Measurements from ENCODE around the gene DTL. TPM values are rescaled to one million over a fixed set of nuclear protein-coding genes. Genes with fewer than 3 reads are reported as not detected.
A peak's percentile ranks its signal among the peaks of the same experiment; 100 is the strongest.

Gene DTL
- total and polyA plus RNA-seq, 4 donors = 8.0 to 12.1 (median 9.2) TPM

- Histone ChIP-seq H3K9me3 (ENCODE audit: control insufficient read depth, insufficient read depth, low read length) (no peaks in the 10 kb centered on the region), H3K4me3 (ENCODE audit: low read depth, low read length) (no peak overlapping the region), H3K4me1 (ENCODE audit: control insufficient read depth, insufficient read depth, low read length) (no peaks in the 10 kb centered on the region), H3K27me3 (ENCODE audit: control insufficient read depth, insufficient read depth, low read length) (no peaks in the 10 kb centered on the region), H3K27ac (ENCODE audit: low read depth, low read length) (no peak overlapping the region), H3K36me3 (ENCODE audit: control insufficient read depth, insufficient read depth, low read length) (no peaks in the 10 kb centered on the region)
- no CpG with 5 or more reads among the region's 2 CpGs for WGBS (ENCODE audit: insufficient coverage)
- no peak for DNase-seq (ENCODE audit: low read depth in 4 of 6, low spot score in 6 of 6)
These were observed 41.5 kb downstream of the DTL start for GRCh38 chr1:212077028-212077427.

- Histone ChIP-seq H3K27me3 (ENCODE audit: control insufficient read depth, insufficient read depth, low read length) (no peaks in the 10 kb centered on the region), H3K9me3 (ENCODE audit: control insufficient read depth, insufficient read depth, low read length) (no peaks in the 10 kb centered on the region), H3K4me3 (ENCODE audit: low read depth, low read length) (no peak overlapping the region), H3K27ac (ENCODE audit: low read depth, low read length) (no peak overlapping the region), H3K4me1 (ENCODE audit: control insufficient read depth, insufficient read depth, low read length) (no peaks in the 10 kb centered on the region), H3K36me3 (ENCODE audit: control insufficient read depth, insufficient read depth, low read length) (no peaks in the 10 kb centered on the region)
- DNase-seq (ENCODE audit: low read depth in 4 of 6, low spot score in 6 of 6) = no peak
- WGBS (ENCODE audit: insufficient coverage) = no CpG with 5 or more reads among the region's 2 CpGs
These were observed 43.3 kb downstream of the DTL start for GRCh38 chr1:212078826-212079225.

GRCh38 chr1:212082765-212083406 lies 47.3 kb downstream of the DTL start:
- Histone ChIP-seq H3K27ac (ENCODE audit: low read depth, low read length) (no peak overlapping the region), H3K36me3 (ENCODE audit: control insufficient read depth, insufficient read depth, low read length) (no peaks in the 10 kb centered on the region), H3K9me3 (ENCODE audit: control insufficient read depth, insufficient read depth, low read length) (no peaks in the 10 kb centered on the region), H3K4me1 (ENCODE audit: control insufficient read depth, insufficient read depth, low read length) (no peaks in the 10 kb centered on the region), H3K4me3 (ENCODE audit: low read depth, low read length) (no peak overlapping the region), H3K27me3 (ENCODE audit: control insufficient read depth, insufficient read depth, low read length) (no peaks in the 10 kb centered on the region)
- DNase-seq (ENCODE audit: low read depth in 4 of 6, low spot score in 6 of 6) = no peak
- no CpG with 5 or more reads among the region's 2 CpGs for WGBS (ENCODE audit: insufficient coverage)

- Histone ChIP-seq H3K27me3 (ENCODE audit: control insufficient read depth, insufficient read depth, low read length) (no peaks in the 10 kb centered on the region), H3K4me3 (ENCODE audit: low read depth, low read length) (no peak overlapping the region), H3K9me3 (ENCODE audit: control insufficient read depth, insufficient read depth, low read length) (peaks cover 2% of the 10 kb centered on the region), H3K36me3 (ENCODE audit: control insufficient read depth, insufficient read depth, low read length) (peaks cover 3% of the 10 kb centered on the region), H3K27ac (ENCODE audit: low read depth, low read length) (no peak overlapping the region), H3K4me1 (ENCODE audit: control insufficient read depth, insufficient read depth, low read length) (no peaks in the 10 kb centered on the region)
- WGBS (ENCODE audit: insufficient coverage) = 93% methylated on average over 2 of the region's 3 CpGs
- no peak for DNase-seq (ENCODE audit: low read depth in 4 of 6, low spot score in 6 of 6)
These were observed 54.1 kb downstream of the DTL start for GRCh38 chr1:212089560-212090163.

GRCh38 chr1:212091438-212092121 lies 56.0 kb downstream of the DTL start:
- Histone ChIP-seq H3K4me3 (ENCODE audit: low read depth, low read length) (no peak overlapping the region), H3K9me3 (ENCODE audit: control insufficient read depth, insufficient read depth, low read length) (peaks cover 2% of the 10 kb centered on the region), H3K4me1 (ENCODE audit: control insufficient read depth, insufficient read depth, low read length) (no peaks in the 10 kb centered on the region), H3K27ac (ENCODE audit: low read depth, low read length) (no peak overlapping the region), H3K27me3 (ENCODE audit: control insufficient read depth, insufficient read depth, low read length) (no peaks in the 10 kb centered on the region), H3K36me3 (ENCODE audit: control insufficient read depth, insufficient read depth, low read length) (peaks cover 3% of the 10 kb centered on the region)
- WGBS (ENCODE audit: insufficient coverage) = 0% methylated on average over 1 of the region's 6 CpGs
- no peak for DNase-seq (ENCODE audit: low read depth in 4 of 6, low spot score in 6 of 6)

GRCh38 chr1:212097360-212097759 lies 61.8 kb downstream of the DTL start:
- H3K4me3 ChIP-seq (ENCODE audit: low read depth, low read length) = no peak overlapping the region
- H3K9me3 ChIP-seq (ENCODE audit: control insufficient read depth, insufficient read depth, low read length) = peaks cover 4% of the 10 kb centered on the region
- WGBS (ENCODE audit: insufficient coverage) = no CpG with 5 or more reads among the region's 2 CpGs
- no peaks in the 10 kb centered on the region for H3K4me1 ChIP-seq (ENCODE audit: control insufficient read depth, insufficient read depth, low read length)
- no peaks in the 10 kb centered on the region for H3K27me3 ChIP-seq (ENCODE audit: control insufficient read depth, insufficient read depth, low read length)
- no peak for DNase-seq (ENCODE audit: low read depth in 4 of 6, low spot score in 6 of 6)
- no peak overlapping the region for H3K27ac ChIP-seq (ENCODE audit: low read depth, low read length)
- peaks cover 3% of the 10 kb centered on the region for H3K36me3 ChIP-seq (ENCODE audit: control insufficient read depth, insufficient read depth, low read length)

- H3K9me3 ChIP-seq (ENCODE audit: control insufficient read depth, insufficient read depth, low read length) = peaks cover 2% of the 10 kb centered on the region
- no peaks in the 10 kb centered on the region for H3K27me3 ChIP-seq (ENCODE audit: control insufficient read depth, insufficient read depth, low read length)
- H3K4me3 ChIP-seq (ENCODE audit: low read depth, low read length) = no peak overlapping the region
- no peak overlapping the region for H3K27ac ChIP-seq (ENCODE audit: low read depth, low read length)
- no peak for DNase-seq (ENCODE audit: low read depth in 4 of 6, low spot score in 6 of 6)
- no peaks in the 10 kb centered on the region for H3K4me1 ChIP-seq (ENCODE audit: control insufficient read depth, insufficient read depth, low read length)
- peaks cover 2% of the 10 kb centered on the region for H3K36me3 ChIP-seq (ENCODE audit: control insufficient read depth, insufficient read depth, low read length)
- 75% methylated on average over 7 of the region's 9 CpGs for WGBS (ENCODE audit: insufficient coverage)
These were observed 62.8 kb downstream of the DTL start for GRCh38 chr1:212098310-212098709.

- no peaks in the 10 kb centered on the region for H3K36me3 ChIP-seq (ENCODE audit: control insufficient read depth, insufficient read depth, low read length)
- no peak for DNase-seq (ENCODE audit: low read depth in 4 of 6, low spot score in 6 of 6)
- no peak overlapping the region for H3K4me3 ChIP-seq (ENCODE audit: low read depth, low read length)
- peaks cover 2% of the 10 kb centered on the region for H3K9me3 ChIP-seq (ENCODE audit: control insufficient read depth, insufficient read depth, low read length)
- 89% methylated on average over 3 of the region's 3 CpGs for WGBS (ENCODE audit: insufficient coverage)
- no peak overlapping the region for H3K27ac ChIP-seq (ENCODE audit: low read depth, low read length)
- H3K27me3 ChIP-seq (ENCODE audit: control insufficient read depth, insufficient read depth, low read length) = no peaks in the 10 kb centered on the region
- H3K4me1 ChIP-seq (ENCODE audit: control insufficient read depth, insufficient read depth, low read length) = no peaks in the 10 kb centered on the region
These were observed 63.2 kb downstream of the DTL start for GRCh38 chr1:212098771-212099170.

- DNase-seq (ENCODE audit: low read depth in 4 of 6, low spot score in 6 of 6) = peak in 1 of 6 donors; percentile 62
- Histone ChIP-seq H3K36me3 (ENCODE audit: control insufficient read depth, insufficient read depth, low read length) (no peaks in the 10 kb centered on the region), H3K27ac (ENCODE audit: low read depth, low read length) (no peak overlapping the region), H3K4me1 (ENCODE audit: control insufficient read depth, insufficient read depth, low read length) (no peaks in the 10 kb centered on the region), H3K9me3 (ENCODE audit: control insufficient read depth, insufficient read depth, low read length) (peaks cover 2% of the 10 kb centered on the region), H3K4me3 (ENCODE audit: low read depth, low read length) (no peak overlapping the region), H3K27me3 (ENCODE audit: control insufficient read depth, insufficient read depth, low read length) (no peaks in the 10 kb centered on the region)
These were observed 65.7 kb downstream of the DTL start for GRCh38 chr1:212101251-212101650.

- H3K27ac ChIP-seq (ENCODE audit: low read depth, low read length) = no peak overlapping the region
- H3K4me1 ChIP-seq (ENCODE audit: control insufficient read depth, insufficient read depth, low read length) = no peaks in the 10 kb centered on the region
- no CpG with 5 or more reads among the region's 2 CpGs for WGBS (ENCODE audit: insufficient coverage)
- no peak overlapping the region for H3K4me3 ChIP-seq (ENCODE audit: low read depth, low read length)
- no peak for DNase-seq (ENCODE audit: low read depth in 4 of 6, low spot score in 6 of 6)
- H3K36me3 ChIP-seq (ENCODE audit: control insufficient read depth, insufficient read depth, low read length) = no peaks in the 10 kb centered on the region
- H3K9me3 ChIP-seq (ENCODE audit: control insufficient read depth, insufficient read depth, low read length) = peaks cover 2% of the 10 kb centered on the region
- no peaks in the 10 kb centered on the region for H3K27me3 ChIP-seq (ENCODE audit: control insufficient read depth, insufficient read depth, low read length)
These were observed 66.2 kb downstream of the DTL start for GRCh38 chr1:212101735-212102134.
